Mucosa of rectum (tissue), 2 donors: Measurements from ENCODE around the gene SHROOM4.

Experiments
- H3K27ac ChIP-seq, 2 donors: one replicate each; pipeline ENCODE4 v1.7.0; 2013; ENCODE audit warnings: inconsistent platforms in 2 of 2, low read depth in 2 of 2, low read length in 2 of 2
- H3K27me3 ChIP-seq, 2 donors: one replicate each; pipeline ENCODE4 v1.7.0; 2013; ENCODE audit warnings: low read length in 2 of 2; ENCODE audit not compliant: control insufficient read depth in 2 of 2, insufficient read depth in 2 of 2
- H3K36me3 ChIP-seq, 2 donors: one replicate each; pipeline ENCODE4 v1.7.0; 2013; ENCODE audit warnings: low read length in 2 of 2; ENCODE audit not compliant: control insufficient read depth in 2 of 2, insufficient read depth in 2 of 2
- H3K4me1 ChIP-seq, 2 donors: one replicate each; pipeline ENCODE4 v1.7.0; 2013; ENCODE audit warnings: low read length in 2 of 2, mild to moderate bottlenecking in 1 of 2; ENCODE audit not compliant: control insufficient read depth in 2 of 2, insufficient read depth in 2 of 2
- H3K4me3 ChIP-seq, 2 donors: one replicate each; pipeline ENCODE4 v1.7.0; 2013; ENCODE audit warnings: low read length in 2 of 2
- H3K9ac ChIP-seq, 2 donors: one replicate each; pipeline ENCODE4 v1.7.0; 2013; ENCODE audit warnings: low read length in 2 of 2, low read depth in 1 of 2, mild to moderate bottlenecking in 1 of 2
- H3K9me3 ChIP-seq, 2 donors: one replicate each; pipeline ENCODE4 v1.7.0; 2013; ENCODE audit warnings: low read length in 2 of 2; ENCODE audit not compliant: control insufficient read depth in 2 of 2
- donor health status: healthy.
- donor health status: Normal muscosa, but diverticular disease.

The SHROOM4 gene

DNA sequence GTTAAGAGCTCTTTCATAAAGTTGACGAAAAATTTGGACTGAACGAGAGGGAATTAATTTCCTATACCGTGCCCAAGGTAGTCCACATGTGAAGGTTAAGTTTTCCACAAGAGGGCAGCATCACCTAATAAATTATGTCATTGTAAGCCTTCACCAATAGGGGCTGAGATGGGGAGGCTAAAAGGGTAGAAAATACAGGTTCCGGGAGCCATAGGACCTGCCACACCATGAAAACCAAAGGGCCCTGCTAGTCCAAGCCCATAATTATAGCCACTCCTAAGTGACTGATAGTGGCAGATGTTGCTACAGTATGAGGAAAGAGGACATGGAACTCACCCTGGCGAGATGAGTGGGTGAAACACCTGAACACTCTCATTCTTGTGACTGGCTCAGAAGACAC is 122.2 kb downstream of the SHROOM4 start:
- Histone ChIP-seq H3K36me3 (no peaks in the 10 kb centered on the region), H3K4me1 (no peaks in the 10 kb centered on the region), H3K27ac (no peak overlapping the region), H3K9ac (no peak overlapping the region), H3K4me3 (no peak overlapping the region), H3K27me3 (peaks cover 0 to 13% of the 10 kb centered on the region in 2 donors), H3K9me3 (no peaks in the 10 kb centered on the region)

GRCh38 chrX:50684871-50685270 is 129.1 kb downstream of the SHROOM4 start:
- Histone ChIP-seq H3K27me3 (peaks cover 3 to 7% of the 10 kb centered on the region in 2 donors), H3K4me3 (no peak overlapping the region), H3K9ac (no peak overlapping the region), H3K27ac (no peak overlapping the region), H3K9me3 (no peaks in the 10 kb centered on the region), H3K36me3 (no peaks in the 10 kb centered on the region), H3K4me1 (no peaks in the 10 kb centered on the region)

- Histone ChIP-seq H3K36me3 (no peaks in the 10 kb centered on the region), H3K9ac (no peak overlapping the region), H3K9me3 (no peaks in the 10 kb centered on the region), H3K4me3 (no peak overlapping the region), H3K27me3 (peaks cover 3 to 4% of the 10 kb centered on the region in 2 donors), H3K27ac (no peak overlapping the region), H3K4me1 (no peaks in the 10 kb centered on the region)
Observed at GRCh38 chrX:50680990-50681389, 133.0 kb downstream of the SHROOM4 start.

DNA sequence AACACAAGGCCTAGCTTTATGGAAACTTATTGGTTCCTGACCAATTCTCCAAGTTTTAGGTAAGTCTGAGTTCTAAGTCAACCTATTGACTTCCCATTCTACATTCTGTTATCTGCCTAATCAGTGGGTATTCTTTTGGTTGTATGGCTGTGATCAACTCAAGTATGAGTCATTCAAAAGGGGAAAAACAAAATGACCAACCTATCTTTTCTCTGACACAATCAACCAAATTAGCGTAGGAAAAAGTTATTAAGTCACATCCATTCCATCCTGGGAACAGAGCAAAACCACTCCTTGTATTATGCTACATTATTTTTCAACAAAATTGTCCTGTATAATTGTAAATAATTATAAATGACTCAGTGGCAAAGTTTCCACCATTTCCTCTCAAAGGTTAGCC is 136.2 kb downstream of the SHROOM4 start:
- peaks cover 0 to 3% of the 10 kb centered on the region in 2 donors for H3K27me3 ChIP-seq
- no peaks in the 10 kb centered on the region for H3K4me1 ChIP-seq
- H3K4me3 ChIP-seq: no peak overlapping the region
- H3K36me3 ChIP-seq: no peaks in the 10 kb centered on the region
- H3K9me3 ChIP-seq: no peaks in the 10 kb centered on the region
- no peak overlapping the region for H3K9ac ChIP-seq
- H3K27ac ChIP-seq: no peak overlapping the region

DNA sequence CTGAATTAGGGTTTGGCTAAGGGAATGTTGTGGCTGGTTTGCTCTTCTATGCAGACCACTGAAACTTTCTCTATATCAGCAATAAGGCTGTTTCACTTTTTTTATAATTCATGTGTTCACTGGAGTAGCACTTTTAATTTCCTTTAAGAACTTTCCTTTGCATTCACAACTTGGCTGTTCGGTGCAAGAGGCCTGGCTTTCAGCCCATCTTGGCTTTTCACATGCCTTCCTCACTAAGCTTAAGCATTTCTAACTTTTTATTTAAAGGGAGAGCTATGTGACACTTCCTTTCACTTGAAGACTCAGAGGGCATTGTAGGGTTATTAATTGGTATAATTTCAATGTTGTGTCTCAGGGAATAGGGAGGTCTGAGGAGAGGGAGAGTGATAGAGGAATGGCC is 142.3 kb downstream of the SHROOM4 start:
- H3K9ac ChIP-seq: no peak overlapping the region
- H3K36me3 ChIP-seq: no peaks in the 10 kb centered on the region
- H3K4me1 ChIP-seq: no peaks in the 10 kb centered on the region
- H3K4me3 ChIP-seq: no peak overlapping the region
- no peaks in the 10 kb centered on the region for H3K9me3 ChIP-seq
- H3K27ac ChIP-seq: no peak overlapping the region
- H3K27me3 ChIP-seq: peaks cover 4 to 5% of the 10 kb centered on the region in 2 donors

GRCh38 chrX:50668860-50669259 is 145.1 kb downstream of the SHROOM4 start:
- Histone ChIP-seq H3K27ac (no peak overlapping the region), H3K36me3 (no peaks in the 10 kb centered on the region), H3K9me3 (no peaks in the 10 kb centered on the region), H3K4me3 (no peak overlapping the region), H3K4me1 (no peaks in the 10 kb centered on the region), H3K27me3 (peaks cover 4 to 5% of the 10 kb centered on the region in 2 donors), H3K9ac (no peak overlapping the region)

DNA sequence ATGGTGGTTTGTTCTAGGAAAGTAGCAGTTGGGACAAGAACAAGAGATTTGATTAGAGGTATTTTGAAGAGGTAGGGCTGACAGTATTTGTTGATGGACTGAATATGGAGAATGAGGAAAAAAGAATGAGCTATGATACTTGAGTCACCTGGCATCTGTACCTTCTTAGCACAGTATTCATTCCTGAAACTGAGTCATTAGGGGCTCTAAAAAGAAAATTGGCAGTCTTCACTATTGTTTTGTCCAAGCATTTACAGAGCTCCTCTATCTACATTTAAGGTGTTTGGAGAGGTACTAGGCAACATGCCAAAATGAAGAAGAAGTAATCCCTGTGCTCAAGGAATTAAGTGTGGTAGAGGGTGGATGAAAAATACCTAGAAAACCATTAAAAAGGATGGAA is 165.8 kb downstream of the SHROOM4 start:
- H3K27me3 ChIP-seq: peaks cover 1 to 5% of the 10 kb centered on the region in 2 donors
- no peak overlapping the region for H3K4me3 ChIP-seq
- H3K27ac ChIP-seq: no peak overlapping the region
- no peaks in the 10 kb centered on the region for H3K36me3 ChIP-seq
- no peak overlapping the region for H3K9ac ChIP-seq
- no peaks in the 10 kb centered on the region for H3K9me3 ChIP-seq
- H3K4me1 ChIP-seq: no peaks in the 10 kb centered on the region

- Histone ChIP-seq H3K36me3 (no peaks in the 10 kb centered on the region), H3K27me3 (peaks cover 7 to 8% of the 10 kb centered on the region in 2 donors), H3K27ac (no peak overlapping the region), H3K4me3 (no peak overlapping the region), H3K4me1 (no peaks in the 10 kb centered on the region), H3K9ac (no peak overlapping the region), H3K9me3 (no peaks in the 10 kb centered on the region)
Observed at GRCh38 chrX:50644496-50644895, 169.5 kb downstream of the SHROOM4 start.

DNA sequence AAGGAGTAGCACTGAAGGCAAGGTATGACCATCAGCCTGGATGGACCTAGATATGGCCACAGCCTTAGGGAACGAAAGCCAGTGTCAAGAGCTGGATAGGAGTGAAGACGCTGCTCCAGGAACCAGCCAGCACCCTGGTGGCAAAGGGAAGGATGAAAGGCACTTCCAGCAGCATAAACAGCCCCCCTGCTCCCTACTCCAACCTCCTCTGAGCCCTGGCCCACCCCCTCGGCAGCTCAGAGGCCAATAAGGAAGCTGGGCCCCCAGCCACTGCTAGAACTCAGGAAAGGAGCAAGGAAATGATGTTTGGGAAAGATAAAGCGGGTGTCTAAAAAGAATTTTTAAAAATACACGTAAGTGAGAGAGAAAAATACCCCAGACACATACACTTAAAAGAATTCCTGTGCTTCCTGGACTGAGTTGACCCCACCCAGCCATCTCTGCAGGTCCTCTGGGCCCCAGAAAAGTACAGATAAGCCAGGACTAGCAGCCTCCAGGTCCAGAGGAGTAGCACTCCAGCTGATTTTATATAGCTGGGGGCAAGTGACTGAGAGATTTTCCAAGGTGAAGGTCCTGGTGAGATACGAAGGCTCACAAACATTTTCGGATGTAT is 170.4 kb downstream of the SHROOM4 start:
- peaks cover 7 to 8% of the 10 kb centered on the region in 2 donors for H3K27me3 ChIP-seq
- no peaks in the 10 kb centered on the region for H3K9me3 ChIP-seq
- H3K4me3 ChIP-seq: no peak overlapping the region
- no peak overlapping the region for H3K27ac ChIP-seq
- no peaks in the 10 kb centered on the region for H3K36me3 ChIP-seq
- no peaks in the 10 kb centered on the region for H3K4me1 ChIP-seq
- no peak overlapping the region for H3K9ac ChIP-seq

DNA sequence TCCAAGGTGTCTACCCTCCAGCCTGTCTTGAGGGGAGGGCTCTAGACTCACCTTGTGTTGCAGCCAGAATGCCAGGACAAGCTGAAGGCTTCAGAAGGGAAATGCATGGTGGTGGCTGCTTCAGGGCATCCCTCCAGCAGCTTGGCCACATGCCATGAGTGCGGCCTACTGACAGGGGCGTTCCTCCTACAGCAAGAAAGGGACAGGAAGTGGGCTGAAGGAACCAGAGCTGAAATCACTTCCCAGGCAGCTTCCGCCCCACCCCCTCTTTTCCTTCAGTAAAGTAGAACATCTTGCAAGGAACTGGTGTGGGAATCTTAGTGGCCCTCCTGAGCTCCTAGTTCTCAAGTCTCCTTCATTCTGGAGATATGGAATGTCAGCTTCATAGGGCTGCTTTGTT is 175.9 kb downstream of the SHROOM4 start:
- no peaks in the 10 kb centered on the region for H3K36me3 ChIP-seq
- no peak overlapping the region for H3K9ac ChIP-seq
- H3K4me3 ChIP-seq: no peak overlapping the region
- no peaks in the 10 kb centered on the region for H3K9me3 ChIP-seq
- peaks cover 1 to 6% of the 10 kb centered on the region in 2 donors for H3K27me3 ChIP-seq
- no peak overlapping the region for H3K27ac ChIP-seq
- H3K4me1 ChIP-seq: no peaks in the 10 kb centered on the region
